H1 (cell line): ENCODE results near the gene MGAT2. TPM values are rescaled to one million over a fixed set of nuclear protein-coding genes. Genes with fewer than 3 reads are reported as not detected.

Experiments used
- CBX5 ChIP-seq: fragments of 300-800, 300-1000 bp; sonication (generic); IDR thresholded peaks from 2 replicates; pipeline ENCODE4 v1.7.1; 2016; ENCODE audit warnings: antibody characterized with exemption, low read length, low read depth
- CHD7 ChIP-seq: fragments of 300-600 bp; sonication (generic); IDR thresholded peaks from 2 replicates; pipeline ENCODE4 v1.7.1; 2012; ENCODE audit warnings: low read length, moderate library complexity, mild to moderate bottlenecking, inconsistent platforms; ENCODE audit not compliant: insufficient replicate concordance
- CTBP2 ChIP-seq: IDR thresholded peaks from 2 replicates; pipeline ENCODE4 v1.7.0; 2011; ENCODE audit warnings: borderline replicate concordance, mild to moderate bottlenecking, moderate library complexity, mixed read lengths, low read length; ENCODE audit not compliant: insufficient read depth, insufficient read length
- EGR1 ChIP-seq: IDR thresholded peaks from 2 replicates; pipeline ENCODE4 v1.6.1; 2011; ENCODE audit warnings: low read depth, low read length, borderline replicate concordance
- EP300 ChIP-seq, 2 experiments: IDR thresholded peaks; 1 replicate in 1 of 2; 2 replicates in 1 of 2; pipeline ENCODE4 v1.6.1; 2011 to 2012; ENCODE audit warnings: low read depth in 2 of 2, low read length in 2 of 2, mild to moderate bottlenecking in 2 of 2, borderline replicate concordance in 1 of 2, inconsistent platforms in 1 of 2, moderate library complexity in 1 of 2
- EZH2 ChIP-seq: fragments of 200-600 bp; sonication (generic); IDR thresholded peaks from 2 replicates; pipeline ENCODE4 v1.7.1; 2012; ENCODE audit warnings: low read depth, mild to moderate bottlenecking, moderate library complexity, low read length, inconsistent platforms; ENCODE audit not compliant: severe bottlenecking
- JUND ChIP-seq: IDR thresholded peaks from 2 replicates; pipeline ENCODE4 v1.6.1; 2011; ENCODE audit warnings: mild to moderate bottlenecking, improper control_type of control experiment, low read length
- POU5F1 ChIP-seq: IDR thresholded peaks from 2 replicates; pipeline ENCODE4 v1.6.1; 2011; ENCODE audit warnings: low read depth, mild to moderate bottlenecking, low read length, moderate library complexity
- RFX5 ChIP-seq: IDR thresholded peaks from 2 replicates; pipeline ENCODE4 v1.6.1; 2011; ENCODE audit warnings: low read depth, low read length, improper control_type of control experiment, borderline replicate concordance
- polyA plus RNA-seq, 7 experiments: library from polyadenylated mRNA; depleted of rRNA in 3 of 7; stranded (reverse) in 5 of 7; unstranded in 2 of 7; fragments of >200 nt in 5 of 7; fragments of 200-250 nt in 2 of 7; gene quantifications; 1 replicate in 5 of 7; 2 replicates in 1 of 7; 4 replicates in 1 of 7; pipeline versions ENCODE4 v1.2.1 to v1.2.3, GENCODE V29; 2011 to 2013; ENCODE audit warnings: missing spikeins in 2 of 7, mixed read lengths in 2 of 7
- total RNA-seq: library from RNA; stranded (reverse); fragmentation: NEBNext Ultra II Directional; extraction: Animal tissue kit (Norgen Biotek cat#: 25700); gene quantifications from 2 replicates; pipeline ENCODE4 v1.2.1, GENCODE V29; 2021

Gene MGAT2
- total and polyA plus RNA-seq, 2 of the 8 experiments (the other 6 are each of a cell fraction or from before 2014, with no cell fraction given): 10.6 to 23.7 TPM

- no peak for TF ChIP-seq CTBP2
- no peak for TF ChIP-seq POU5F1
- no peak for TF ChIP-seq JUND
- no peak for TF ChIP-seq CHD7
- TF ChIP-seq RFX5: no peak
- TF ChIP-seq CBX5: no peak
- TF ChIP-seq EGR1: no peak
- no peak for TF ChIP-seq EP300 (IDR thresholded peaks at IDR 0.05; ENCODE audit: borderline replicate concordance in 1 of 2, low read depth in 2 of 2, low read length in 2 of 2)
- no peak for TF ChIP-seq EZH2
These were observed 21.9 kb upstream of the MGAT2 start, which contains the start of gene LRR1 (continued) for GRCh38 chr14:49598485-49599300.
